GM12878 (cell line): ENCODE data around the gene PRTFDC1. TPM values are rescaled to one million over a fixed set of nuclear protein-coding genes. Genes with fewer than 3 reads are reported as not detected.
A peak's percentile ranks its signal among the peaks of the same experiment; 100 is the strongest.

Source experiments
- ASH2L ChIP-seq: fragments of 300-600, 200-600 bp; sonication (generic); IDR thresholded peaks from 2 replicates; pipeline ENCODE4 v1.6.1; 2017; ENCODE audit warnings: low read depth, mild to moderate bottlenecking, borderline replicate concordance
- BCL11A ChIP-seq: IDR thresholded peaks from 2 replicates; pipeline ENCODE4 v1.6.1; 2011; ENCODE audit warnings: low read depth, low read length
- CBFB ChIP-seq: IDR thresholded peaks from 2 replicates; pipeline ENCODE4 v1.6.1; 2016; ENCODE audit warnings: antibody characterized with exemption, low read depth
- CEBPB ChIP-seq, 2 experiments: fragments of 150-350 bp in 1 of 2; IDR thresholded peaks; 2 replicates each; pipeline ENCODE4 v1.6.1; 2012 to 2014; ENCODE audit warnings: low read depth in 2 of 2, low read length in 2 of 2, borderline replicate concordance in 1 of 2, inconsistent platforms in 1 of 2
- CREM ChIP-seq: IDR thresholded peaks from 2 replicates; pipeline ENCODE4 v1.6.1; 2014; ENCODE audit warnings: antibody characterized with exemption, low read depth
- EP300 ChIP-seq, 2 experiments: fragments of 150-350 bp in 1 of 2; IDR thresholded peaks; 2 replicates each; pipeline ENCODE4 v1.6.1; 2011 to 2012; ENCODE audit warnings: low read depth in 2 of 2, low read length in 2 of 2, borderline replicate concordance in 1 of 2, improper control_type of control experiment in 1 of 2, inconsistent platforms in 1 of 2; ENCODE audit not compliant: control insufficient read depth in 1 of 2
- IKZF2 ChIP-seq, 2 experiments: fragments of 450-650 bp; IDR thresholded peaks; 2 replicates each; pipeline ENCODE4 v1.6.1; 2017; ENCODE audit warnings: mild to moderate bottlenecking in 2 of 2, moderate library complexity in 2 of 2
- JUNB ChIP-seq: IDR thresholded peaks from 2 replicates; pipeline ENCODE4 v1.6.1; 2016; ENCODE audit warnings: antibody characterized with exemption, mild to moderate bottlenecking
- KLF5 ChIP-seq: fragments of 450-650 bp; IDR thresholded peaks from 2 replicates; pipeline ENCODE4 v1.6.1; 2014; ENCODE audit warnings: mild to moderate bottlenecking; ENCODE audit not compliant: partially characterized antibody
- MTA2 ChIP-seq: fragments of 450-650 bp; IDR thresholded peaks from 2 replicates; pipeline ENCODE4 v1.6.1; 2016; ENCODE audit warnings: low read depth, mild to moderate bottlenecking, moderate library complexity
- MXI1 ChIP-seq: fragments of 150-350 bp; IDR thresholded peaks from 2 replicates; pipeline ENCODE4 v1.6.1; 2011; ENCODE audit warnings: low read depth, mild to moderate bottlenecking, inconsistent platforms, low read length, improper control_type of control experiment
- MYB ChIP-seq: fragments of 150-350 bp; IDR thresholded peaks from 2 replicates; pipeline ENCODE4 v1.6.1; 2014; ENCODE audit warnings: mild to moderate bottlenecking, low read depth, low read length, borderline replicate concordance
- MYC ChIP-seq: IDR thresholded peaks from 2 replicates; pipeline ENCODE4 v1.6.1; 2011; ENCODE audit warnings: mild to moderate bottlenecking, low read length, moderate library complexity, inconsistent platforms; ENCODE audit not compliant: insufficient read depth, insufficient replicate concordance, insufficient read length, severe bottlenecking
- NR2C2 ChIP-seq: IDR thresholded peaks from 2 replicates; pipeline ENCODE4 v1.6.1; 2011; ENCODE audit warnings: borderline replicate concordance, low read depth; ENCODE audit not compliant: control insufficient read depth, insufficient read length
- PAX8 ChIP-seq: fragments of 450-650 bp; IDR thresholded peaks from 2 replicates; pipeline ENCODE4 v1.6.1; 2017; ENCODE audit warnings: mild to moderate bottlenecking, moderate library complexity
- PML ChIP-seq: IDR thresholded peaks from 2 replicates; pipeline ENCODE4 v1.6.1; 2012; ENCODE audit warnings: low read length, inconsistent platforms
- POLR2AphosphoS5 ChIP-seq: IDR thresholded peaks from 2 replicates; pipeline ENCODE4 v1.6.1; 2011; ENCODE audit warnings: mild to moderate bottlenecking, low read length, inconsistent platforms
- POU2F2 ChIP-seq: IDR thresholded peaks from 3 replicates; pipeline ENCODE4 v1.6.1; 2011; ENCODE audit warnings: low read depth, mild to moderate bottlenecking, low read length, borderline replicate concordance
- RAD51 ChIP-seq: fragments of 450-650 bp; IDR thresholded peaks from 2 replicates; pipeline ENCODE4 v1.6.1; 2016; ENCODE audit warnings: moderate library complexity, mild to moderate bottlenecking, inconsistent platforms
- RB1 ChIP-seq: fragments of 450-650 bp; formaldehyde crosslinking; IDR thresholded peaks from 2 replicates; pipeline ENCODE4 v1.6.1; 2017; ENCODE audit warnings: mild to moderate bottlenecking, borderline replicate concordance
- SMAD5 ChIP-seq: IDR thresholded peaks from 2 replicates; pipeline ENCODE4 v1.6.1; 2016; ENCODE audit warnings: antibody characterized with exemption, low read depth
- SP1 ChIP-seq: IDR thresholded peaks from one replicate; pipeline ENCODE4 v1.6.1; 2011; ENCODE audit warnings: low read depth, low read length
- TAF1 ChIP-seq: IDR thresholded peaks from 2 replicates; pipeline ENCODE4 v1.6.1; 2011; ENCODE audit warnings: mild to moderate bottlenecking, low read depth, low read length, borderline replicate concordance
- TARDBP ChIP-seq: IDR thresholded peaks from 2 replicates; pipeline ENCODE4 v1.6.1; 2016; ENCODE audit warnings: borderline replicate concordance
- TCF12 ChIP-seq: IDR thresholded peaks from 2 replicates; pipeline ENCODE4 v1.6.1; 2011; ENCODE audit warnings: low read depth, mild to moderate bottlenecking, low read length
- ZNF384 ChIP-seq: IDR thresholded peaks from 2 replicates; pipeline ENCODE4 v1.6.1; 2012; ENCODE audit warnings: low read depth, mild to moderate bottlenecking, low read length, improper control_type of control experiment, borderline replicate concordance
- ZZZ3 ChIP-seq: IDR thresholded peaks from 2 replicates; pipeline ENCODE4 v1.6.1; 2011; ENCODE audit warnings: low read depth; ENCODE audit not compliant: control insufficient read depth, insufficient read length
- polyA plus RNA-seq, 11 experiments: library from polyadenylated mRNA; depleted of rRNA in 4 of 11; unstranded in 6 of 11; stranded (reverse) in 5 of 11; fragments of >200 nt; fragmentation: Nextera tagmentation in 4 of 11; fragmentation: Illumina TruSeq in 1 of 11; extraction: Ambion mirVana in 4 of 11; extraction: Trizol in 1 of 11; gene quantifications; 1 replicate in 1 of 11; 2 replicates in 10 of 11; pipeline versions ENCODE4 v1.2.1 to v1.2.3, GENCODE V29; 2011 to 2016; ENCODE audit warnings: inconsistent platforms in 2 of 11, missing spikeins in 2 of 11, low read depth in 1 of 11
- total RNA-seq, 4 experiments: library from RNA; depleted of rRNA in 3 of 4; stranded (reverse); fragments of >200 nt in 3 of 4; fragmentation: Illumina TruSeq in 1 of 4; extraction: Trizol in 1 of 4; gene quantifications; 2 replicates each; pipeline versions ENCODE4 v1.2.1 to v1.2.3, GENCODE V29; 2013 to 2021
- TF ChIP-seq, protein P1 (sequence below): fragments of 450-650 bp; IDR thresholded peaks from 2 replicates; pipeline ENCODE4 v1.6.1; 2017; ENCODE audit warnings: mild to moderate bottlenecking, moderate library complexity

Gene PRTFDC1
- total and polyA plus RNA-seq, 10 of the 15 experiments (the other 5 are each of a cell fraction or from before 2014, with no cell fraction given), result 5.5 to 17.3 (median 11.3) TPM

DNA sequence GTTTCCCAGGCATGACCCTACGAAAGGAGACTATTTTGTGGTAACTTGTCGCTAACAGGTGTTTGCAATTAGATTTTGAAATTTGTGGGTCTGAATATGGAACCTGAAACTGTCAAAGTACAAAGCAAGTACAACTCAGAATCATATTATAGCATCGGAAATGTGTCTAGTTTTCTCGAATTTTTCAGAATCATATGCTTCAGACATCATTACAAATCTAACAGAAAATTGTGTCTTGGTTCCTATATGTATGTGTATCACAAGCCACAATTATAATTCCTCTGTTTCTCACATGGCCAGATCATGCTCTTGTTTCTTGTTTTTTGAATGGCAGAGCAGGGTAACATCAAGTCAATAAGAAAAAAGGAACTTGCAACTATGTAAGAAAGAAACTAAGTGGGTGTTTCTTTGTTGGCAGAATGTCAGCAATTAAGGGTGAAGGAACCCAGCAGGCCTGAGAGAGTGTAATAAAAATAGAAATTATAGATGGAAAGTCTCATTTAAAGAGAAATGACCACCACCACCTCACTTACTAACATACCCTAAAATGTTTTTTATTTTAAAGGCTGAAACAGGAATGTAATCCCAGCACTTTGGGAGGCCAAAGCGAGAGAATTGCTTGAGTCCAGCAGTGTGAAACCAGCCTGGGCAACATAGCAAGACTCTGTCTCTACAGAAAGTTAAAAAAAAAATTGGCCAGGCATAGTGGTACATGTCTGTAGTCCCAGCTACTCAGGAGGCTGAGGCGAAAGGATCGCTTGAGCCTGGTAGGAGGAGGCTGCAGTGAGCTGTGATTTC is 51.3 kb downstream of the PRTFDC1 start (continued):
- TF ChIP-seq ZNF384 (peak; percentile 45; the same call in 1 of the 2 replicates), MYC (no peak), ZZZ3 (no peak), JUNB (peak; percentile 65), PML (peak; percentile 49; the same call in 1 of the 2 replicates), RB1 (no peak), SMAD5 (no peak), TARDBP (no peak), MXI1 (peak; percentile 48; the same call in 1 of the 2 replicates), EP300 (IDR thresholded peaks at IDR 0.05; ENCODE audit: borderline replicate concordance in 1 of 2, control insufficient read depth in 1 of 2, low read depth in 2 of 2, low read length in 2 of 2) (peak; percentile 71 to 72), POU2F2 (peak; percentile 39; the same call in 1 of the 3 replicates), RAD51 (peak; percentile 57), IKZF2 (IDR thresholded peaks at IDR 0.05) (peak; percentile 72 to 80; a peak in 3 of 4 replicates), PAX8 (0 out of 2 replicates have a peak, but pooled peaks have one; percentile 7), ASH2L (no peak), MYB (no peak), SP1 (peak; percentile 10), POLR2AphosphoS5 (no peak), MTA2 (peak; percentile 98), NR2C2 (no peak), TAF1 (no peak), KLF5 (peak; percentile 27), CREM (peak; percentile 51; the same call in 1 of the 2 replicates), BCL11A (peak; percentile 71), CEBPB (IDR thresholded peaks at IDR 0.05; ENCODE audit: borderline replicate concordance in 1 of 2, low read depth in 2 of 2, low read length in 2 of 2) (0 out of 4 replicates have a peak, but pooled peaks of 1 of the 2 experiments have one; percentile 35), CBFB (no peak), TCF12 (peak; percentile 94)
- TF ChIP-seq, protein P1, sequence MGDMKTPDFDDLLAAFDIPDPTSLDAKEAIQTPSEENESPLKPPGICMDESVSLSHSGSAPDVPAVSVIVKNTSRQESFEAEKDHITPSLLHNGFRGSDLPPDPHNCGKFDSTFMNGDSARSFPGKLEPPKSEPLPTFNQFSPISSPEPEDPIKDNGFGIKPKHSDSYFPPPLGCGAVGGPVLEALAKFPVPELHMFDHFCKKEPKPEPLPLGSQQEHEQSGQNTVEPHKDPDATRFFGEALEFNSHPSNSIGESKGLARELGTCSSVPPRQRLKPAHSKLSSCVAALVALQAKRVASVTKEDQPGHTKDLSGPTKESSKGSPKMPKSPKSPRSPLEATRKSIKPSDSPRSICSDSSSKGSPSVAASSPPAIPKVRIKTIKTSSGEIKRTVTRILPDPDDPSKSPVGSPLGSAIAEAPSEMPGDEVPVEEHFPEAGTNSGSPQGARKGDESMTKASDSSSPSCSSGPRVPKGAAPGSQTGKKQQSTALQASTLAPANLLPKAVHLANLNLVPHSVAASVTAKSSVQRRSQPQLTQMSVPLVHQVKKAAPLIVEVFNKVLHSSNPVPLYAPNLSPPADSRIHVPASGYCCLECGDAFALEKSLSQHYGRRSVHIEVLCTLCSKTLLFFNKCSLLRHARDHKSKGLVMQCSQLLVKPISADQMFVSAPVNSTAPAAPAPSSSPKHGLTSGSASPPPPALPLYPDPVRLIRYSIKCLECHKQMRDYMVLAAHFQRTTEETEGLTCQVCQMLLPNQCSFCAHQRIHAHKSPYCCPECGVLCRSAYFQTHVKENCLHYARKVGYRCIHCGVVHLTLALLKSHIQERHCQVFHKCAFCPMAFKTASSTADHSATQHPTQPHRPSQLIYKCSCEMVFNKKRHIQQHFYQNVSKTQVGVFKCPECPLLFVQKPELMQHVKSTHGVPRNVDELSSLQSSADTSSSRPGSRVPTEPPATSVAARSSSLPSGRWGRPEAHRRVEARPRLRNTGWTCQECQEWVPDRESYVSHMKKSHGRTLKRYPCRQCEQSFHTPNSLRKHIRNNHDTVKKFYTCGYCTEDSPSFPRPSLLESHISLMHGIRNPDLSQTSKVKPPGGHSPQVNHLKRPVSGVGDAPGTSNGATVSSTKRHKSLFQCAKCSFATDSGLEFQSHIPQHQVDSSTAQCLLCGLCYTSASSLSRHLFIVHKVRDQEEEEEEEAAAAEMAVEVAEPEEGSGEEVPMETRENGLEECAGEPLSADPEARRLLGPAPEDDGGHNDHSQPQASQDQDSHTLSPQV, result no peak
